K562 (cell line): ENCODE measurements around the gene MOB3B. TPM values are rescaled to one million over a fixed set of nuclear protein-coding genes. Genes with fewer than 3 reads are reported as not detected.

ENCODE experiments used
- ATAC-seq: fragments of 200-7000 bp; cut with Tn5 transposase; 3 replicates; pipeline ENCODE4 v1.9.1; 2020; ENCODE audit warnings: moderate library complexity
- BruUV-seq: library from RNA; stranded (reverse); fragments of 400-500 nt; replicated peaks from 2 replicates; lab custom pipeline; 2021; lab: Mats Ljungman, UMichigan
- CTCF ChIA-PET: fragments of 300-600 bp; formaldehyde crosslinking; extraction: SDS; loops from one replicate; lab custom pipeline; 2021; ENCODE audit warnings: low intra/inter-chr PET ratio; lab: Yijun Ruan, JAX
- POLR2A ChIA-PET: fragments of 300-600, 350-650 bp; sonication (Branson Sonifier 250); formaldehyde crosslinking; extraction: SDS; loops from one replicate; lab custom pipeline; 2021; ENCODE audit warnings: antibody characterized with exemption, inconsistent platforms; lab: Yijun Ruan, JAX
- DNase-seq, 4 experiments: peaks; one replicate each; pipeline versions ENCODE4 v3.0.0 to v3.0.0-alpha.2; 2011 to 2018; ENCODE audit warnings: low spot score in 3 of 4, mixed read lengths in 3 of 4; ENCODE audit errors: extremely low read depth in 1 of 4
- FAIRE-seq: peaks from 2 replicates; lab custom pipeline; 2011; peaks lifted over from hg19 to GRCh38; lab: Jason Lieb, UNC
- H2AFZ ChIP-seq: 2 replicates; pipeline ENCODE4 v1.6.0; 2011; ENCODE audit warnings: low read depth, low read length, control low read depth, inconsistent platforms
- H3K27ac ChIP-seq: fragments of 200-600 bp; 3 replicates; pipeline ENCODE4 v1.8.0; 2011; ENCODE audit warnings: low read depth, mild to moderate bottlenecking, control low read depth, inconsistent platforms, low read length, moderate library complexity, mixed read lengths; ENCODE audit errors: extremely low read depth
- H3K27me3 ChIP-seq, 2 experiments: fragments of 300-600 bp in 1 of 2; 2 replicates in 1 of 2; 3 replicates in 1 of 2; pipeline versions ENCODE4 v1.6.0 to v1.8.0; 2011; ENCODE audit warnings: inconsistent platforms in 2 of 2, low read length in 2 of 2, mild to moderate bottlenecking in 1 of 2, mixed read lengths in 1 of 2, moderate library complexity in 1 of 2; ENCODE audit not compliant: control insufficient read depth in 2 of 2, insufficient read depth in 2 of 2
- H3K36me3 ChIP-seq: fragments of 300-600 bp; 3 replicates; pipeline ENCODE4 v1.8.0; 2011; ENCODE audit warnings: mild to moderate bottlenecking, low read length, inconsistent platforms; ENCODE audit not compliant: control insufficient read depth, insufficient read depth
- H3K4me1 ChIP-seq, 2 experiments: fragments of 200-600 bp in 1 of 2; replicated peaks in 1 of 2; 2 replicates in 1 of 2; 3 replicates in 1 of 2; pipeline versions ENCODE4 v1.5.1 to v1.8.0; 2011; ENCODE audit warnings: inconsistent platforms in 2 of 2, low read length in 2 of 2, mild to moderate bottlenecking in 1 of 2, mixed read lengths in 1 of 2, moderate library complexity in 1 of 2; ENCODE audit not compliant: control insufficient read depth in 2 of 2, insufficient read depth in 2 of 2
- H3K4me2 ChIP-seq: 2 replicates; pipeline ENCODE4 v1.6.1; 2011; ENCODE audit warnings: low read length, control low read depth, inconsistent platforms, mixed read lengths; ENCODE audit not compliant: insufficient read depth
- H3K4me3 ChIP-seq: fragments of 200-600 bp; sonication (generic), shearing (Covaris generic); 2 replicates; pipeline ENCODE4 v1.5.1; 2016; ENCODE audit warnings: control low read depth, inconsistent platforms
- H3K79me2 ChIP-seq: fragments of 200-600 bp; 3 replicates; pipeline ENCODE4 v1.8.0; 2011; ENCODE audit warnings: low read length, inconsistent platforms; ENCODE audit not compliant: control insufficient read depth, insufficient read depth
- H3K9ac ChIP-seq, 2 experiments: 2 replicates each; pipeline versions ENCODE4 v1.6.0 to v1.6.1; 2011; ENCODE audit warnings: low read depth in 2 of 2, low read length in 2 of 2, control low read depth in 1 of 2, inconsistent platforms in 1 of 2, mild to moderate bottlenecking in 1 of 2, mixed read lengths in 1 of 2; ENCODE audit not compliant: insufficient read depth in 1 of 2
- H3K9me1 ChIP-seq: one replicate; pipeline ENCODE4 v1.6.0; 2011; ENCODE audit warnings: inconsistent platforms, mild to moderate bottlenecking, low read length, moderate library complexity; ENCODE audit not compliant: control insufficient read depth, insufficient read depth
- H3K9me3 ChIP-seq: replicated peaks from 2 replicates; pipeline ENCODE4 v1.5.1; 2011; ENCODE audit warnings: low read depth, low read length, inconsistent platforms; ENCODE audit not compliant: control insufficient read depth, insufficient read depth
- H4K20me1 ChIP-seq: replicated peaks from 2 replicates; pipeline ENCODE4 v1.6.1; 2011; ENCODE audit warnings: low read length, inconsistent platforms, mixed read lengths; ENCODE audit not compliant: control insufficient read depth, insufficient read depth
- ELF1 ChIP-seq: fragments of 200-800 bp; sonication (Bioruptor generic); IDR thresholded peaks from 2 replicates; pipeline ENCODE4 v1.6.1; 2016; ENCODE audit warnings: missing genetic modification characterization, missing compliant biosample characterization
- ID3 ChIP-seq, 2 experiments: fragments of 250-450 bp in 1 of 2; fragments of 450-650 bp in 1 of 2; sonication (Bioruptor Pico) in 1 of 2; IDR thresholded peaks; 2 replicates each; pipeline versions ENCODE4 v1.6.1 to v1.8.0; 2016 to 2021; ENCODE audit warnings: mild to moderate bottlenecking in 2 of 2, moderate library complexity in 2 of 2, missing compliant biosample characterization in 1 of 2, missing genetic modification characterization in 1 of 2
- ILK ChIP-seq: fragments of 450-650 bp; IDR thresholded peaks from 2 replicates; pipeline ENCODE4 v1.6.1; 2016; ENCODE audit warnings: missing genetic modification characterization, low read depth, mild to moderate bottlenecking, missing compliant biosample characterization, moderate library complexity, borderline replicate concordance
- KDM2B ChIP-seq: fragments of 250-450 bp; sonication (Bioruptor Pico); IDR thresholded peaks from 2 replicates; pipeline ENCODE4 v1.8.0; 2021; ENCODE audit warnings: mild to moderate bottlenecking, moderate library complexity
- NCOA4 ChIP-seq: fragments of 450-650 bp; IDR thresholded peaks from 2 replicates; pipeline ENCODE4 v1.6.1; 2018; ENCODE audit warnings: mild to moderate bottlenecking; ENCODE audit not compliant: partially characterized antibody
- NR2F6 ChIP-seq: fragments of 450-650 bp; formaldehyde crosslinking; IDR thresholded peaks from 2 replicates; pipeline ENCODE4 v1.4.0; 2020; ENCODE audit warnings: mild to moderate bottlenecking
- PRPF4 ChIP-seq: fragments of 200-400 bp; formaldehyde crosslinking; IDR thresholded peaks from one replicate; pipeline ENCODE4 v1.6.1; 2017; ENCODE audit warnings: low read length, low read depth, mild to moderate bottlenecking; ENCODE audit not compliant: insufficient read depth, poor library complexity, severe bottlenecking
- TARDBP ChIP-seq: fragments of 450-650 bp; IDR thresholded peaks from 2 replicates; pipeline ENCODE4 v1.6.1; 2016
- THRA ChIP-seq: fragments of 450-650 bp; IDR thresholded peaks from 2 replicates; pipeline ENCODE4 v1.6.1; 2017; ENCODE audit warnings: mild to moderate bottlenecking, moderate library complexity
- ZNF175 ChIP-seq: fragments of 200-800 bp; sonication (Bioruptor generic); IDR thresholded peaks from 2 replicates; pipeline ENCODE4 v1.6.1; 2016; ENCODE audit warnings: low read depth, mild to moderate bottlenecking, missing genetic modification characterization, missing compliant biosample characterization
- ZNF561 ChIP-seq: fragments of 450-650 bp; formaldehyde crosslinking; conservative IDR thresholded peaks from 2 replicates; pipeline ENCODE4 v1.4.0; 2020; ENCODE audit warnings: mild to moderate bottlenecking, moderate library complexity
- WGBS: fragments of 100-300 bp; shearing (Covaris generic); methylation state at CpG from one replicate; pipeline ENCODE4 v1.1.6; 2016; ENCODE audit warnings: low coverage, mixed read lengths; ENCODE audit not compliant: insufficient coverage; ENCODE audit errors: missing lambda C conversion rate; 5-methylcytosine and 5-hydroxymethylcytosine counted together
- in situ Hi-C: fragments of 300-500 bp; cut with MboI; formaldehyde crosslinking; loops from 4 replicates; pipeline ENCODE4 v1.15.0; 2018; ENCODE audit warnings: inconsistent platforms, mixed read lengths
- intact Hi-C: fragments of 100-400 bp; cut with micrococcal nuclease; formaldehyde crosslinking; loops from 2 replicates; pipeline ENCODE4 v1.14.2; 2022
- polyA plus RNA-seq, 8 experiments: library from polyadenylated mRNA; depleted of rRNA in 4 of 8; stranded (reverse) in 5 of 8; unstranded in 3 of 8; fragments of >200 nt; fragmentation: Nextera tagmentation in 2 of 8; fragmentation: Illumina TruSeq in 1 of 8; extraction: Ambion mirVana in 2 of 8; extraction: Trizol in 1 of 8; gene quantifications; 2 replicates each; pipeline versions ENCODE4 v1.2.1 to v1.2.3, GENCODE V29; 2011 to 2014; ENCODE audit warnings: inconsistent platforms in 1 of 8, missing spikeins in 1 of 8
- total RNA-seq, 7 experiments: library from RNA; depleted of rRNA in 6 of 7; stranded (reverse); fragments of >200 nt in 6 of 7; fragmentation: Illumina TruSeq in 2 of 7; extraction: Trizol in 2 of 7; gene quantifications; 2 replicates each; pipeline versions ENCODE4 v1.2.1 to v1.2.3, GENCODE V29; 2011 to 2021; ENCODE audit warnings: low replicate concordance in 1 of 7

Gene MOB3B
- total and polyA plus RNA-seq, 9 of the 15 experiments (the other 6 are each of a cell fraction or from before 2014, with no cell fraction given), result 3.6 to 12.8 (median 7.2) TPM

GRCh38 chr9:27337236-27337635, 192.4 kb downstream of the MOB3B start (continued):
- no peak for TF ChIP-seq ID3 (CRISPR knock-in tag; IDR thresholded peaks at IDR 0.05)
- no peak for TF ChIP-seq ID3 (tag; IDR thresholded peaks at IDR 0.05)
- no peak for TF ChIP-seq ZNF561 (CRISPR knock-in tag)

DNA sequence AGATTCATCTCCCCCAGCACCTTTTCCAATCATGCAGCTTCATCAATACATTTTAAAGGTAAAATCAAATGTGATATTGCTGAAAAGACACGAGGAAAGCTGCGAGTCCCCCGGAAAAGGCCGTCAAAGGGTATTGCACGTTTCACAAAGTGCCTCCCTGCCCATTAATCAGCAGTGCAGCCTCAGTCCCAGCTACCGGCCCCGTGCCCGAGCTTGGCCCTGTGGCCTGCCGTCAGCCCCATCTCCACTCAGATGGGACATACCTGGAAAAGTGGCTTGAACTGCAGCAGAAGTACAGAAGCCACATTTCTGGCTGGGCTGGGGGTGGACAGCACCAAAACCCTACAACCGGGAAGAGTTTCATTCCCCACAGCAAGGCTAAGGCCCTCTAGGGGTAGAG, 192.8 kb downstream of the MOB3B start:
- H3K36me3 ChIP-seq, result peaks cover 4% of the 10 kb centered on the region; the same call in 1 of the 3 replicates
- no peaks in the 10 kb centered on the region for H3K79me2 ChIP-seq
- H3K27ac ChIP-seq, result no peak overlapping the region
- intact Hi-C loops (loop anchor here (10.0 kb wide), 1 partner anchor 108 kb away; no protein-coding TSS in a partner anchor), in situ Hi-C loops (loop anchor here (5.0 kb wide), 1 partner anchor 195 kb away; no protein-coding TSS in a partner anchor)
- H3K27me3 ChIP-seq, result no peaks in the 10 kb centered on the region
- BruUV-seq, result no TSS peak
- TF ChIP-seq TARDBP, result no peak
- no peak for TF ChIP-seq KDM2B (CRISPR knock-in tag)
- no peak for TF ChIP-seq NR2F6 (CRISPR knock-in tag)
- TF ChIP-seq ILK, result no peak
- no peak for TF ChIP-seq ELF1
- TF ChIP-seq PRPF4, result no peak
- no peak for TF ChIP-seq NCOA4
- TF ChIP-seq ZNF175 (CRISPR knock-in tag), result no peak
- no peak for TF ChIP-seq THRA
- no peak overlapping the region for H3K4me2 ChIP-seq
- DNase-seq (no peak), FAIRE-seq (no peak), ATAC-seq (no peak)
- no peak overlapping the region for H3K9ac ChIP-seq
- WGBS, result 60% methylated on average over 1 of the region's 10 CpGs
- no peak overlapping the region for H3K4me3 ChIP-seq
- no peaks in the 10 kb centered on the region for H4K20me1 ChIP-seq
- POLR2A ChIA-PET, result no interaction called here
- CTCF ChIA-PET, result no interaction called here
- H3K9me1 ChIP-seq, result no peaks in the 10 kb centered on the region
- H3K4me1 ChIP-seq, result no peaks in the 10 kb centered on the region; a peak in 1 of 5 replicates
- no peaks in the 10 kb centered on the region for H3K9me3 ChIP-seq
- H2AFZ ChIP-seq, result no peak overlapping the region
